HG03575 (cell line): ENCODE data around the gene ADARB2.

Experiments
- ATAC-seq: cut with Tn5 transposase; IDR thresholded peaks from one replicate; pipeline ENCODE4 v1.9.1; 2021; ENCODE audit not compliant: unreplicated experiment, insufficient number of reproducible peaks, low FRiP score; ENCODE audit errors: extremely low read depth

Gene ADARB2

DNA sequence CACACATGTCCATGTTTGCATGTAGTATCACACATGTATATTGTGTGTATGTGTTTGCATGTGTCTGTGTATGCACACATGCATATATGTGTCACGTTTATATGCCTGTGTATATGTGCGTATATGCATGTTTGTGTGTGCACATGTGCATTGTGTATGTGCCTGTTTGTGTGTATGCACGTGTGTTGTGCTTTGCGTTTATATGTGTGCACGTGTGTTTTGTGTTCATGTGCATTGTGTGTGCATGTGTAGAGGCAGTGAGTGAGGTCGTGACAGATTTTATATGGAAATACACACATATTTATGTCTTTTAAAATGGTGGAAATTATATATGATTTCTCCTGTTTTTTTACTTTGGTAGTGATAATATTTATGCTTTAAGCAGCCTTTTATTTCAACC is 41.2 kb downstream of the ADARB2 start:
- ATAC-seq: no peak

DNA sequence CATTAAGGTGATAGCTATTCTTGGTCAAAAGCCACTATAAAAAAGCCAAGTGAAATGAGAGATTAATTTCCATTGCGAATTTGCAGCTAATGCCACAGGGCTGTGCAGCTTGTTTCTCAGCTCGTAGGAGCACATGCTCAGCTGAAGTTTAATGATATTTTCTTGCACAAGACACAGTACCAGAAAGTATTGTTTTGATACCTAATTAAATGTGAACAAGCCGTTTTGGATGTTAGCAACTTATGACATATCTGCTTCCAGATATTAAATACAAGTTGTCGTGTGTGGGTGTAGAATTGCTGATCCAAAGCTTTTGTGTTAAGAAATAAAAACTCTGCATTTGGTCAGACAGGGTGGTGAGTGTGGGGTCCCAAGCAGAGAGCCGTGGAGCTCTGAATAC is 47.2 kb downstream of the ADARB2 start:
- no peak for ATAC-seq

DNA sequence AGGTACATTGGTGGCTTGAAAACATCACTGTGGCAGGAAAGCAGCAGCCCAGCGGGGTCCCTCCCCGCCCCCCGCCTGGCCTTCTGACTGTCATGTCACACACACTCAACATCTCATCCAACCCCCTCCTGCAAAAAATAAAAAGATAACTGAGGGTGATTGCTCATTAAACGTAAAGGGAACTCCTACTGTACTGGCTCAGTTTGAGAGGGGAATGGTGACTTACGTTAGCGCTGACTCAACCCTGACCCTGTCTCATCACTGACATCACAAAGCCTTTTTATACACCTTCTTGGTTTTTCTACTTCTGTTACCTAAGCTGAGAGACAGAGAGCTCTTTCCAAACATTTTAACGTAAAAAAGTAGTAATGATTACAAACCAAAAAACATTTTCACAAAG is 48.8 kb downstream of the ADARB2 start:
- no peak for ATAC-seq

DNA sequence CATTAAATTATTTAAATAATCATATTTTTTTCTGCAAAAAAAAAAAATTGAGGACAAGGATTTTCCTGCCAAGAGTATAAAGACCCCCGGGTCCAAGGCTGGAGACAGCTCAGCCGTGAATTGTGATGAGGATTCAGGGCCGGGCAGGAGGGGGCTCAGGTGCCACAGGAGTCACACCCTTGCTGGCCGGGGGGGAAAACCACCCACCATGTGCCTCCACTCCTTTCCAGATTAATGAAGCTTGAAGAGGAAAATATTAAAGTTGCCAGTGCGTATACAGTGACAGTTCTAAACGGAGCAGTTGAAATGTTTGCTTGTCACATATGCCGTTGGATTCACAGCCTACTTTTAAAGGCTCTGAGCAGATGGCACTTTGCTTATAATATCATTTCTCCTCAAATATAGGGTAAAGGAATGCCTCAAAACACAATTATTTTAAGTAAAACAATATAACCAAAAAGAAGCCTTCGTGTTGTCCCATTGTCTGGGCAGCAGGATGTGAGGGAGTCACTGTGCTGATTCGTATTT is 49.6 kb downstream of the ADARB2 start:
- ATAC-seq: no peak

DNA sequence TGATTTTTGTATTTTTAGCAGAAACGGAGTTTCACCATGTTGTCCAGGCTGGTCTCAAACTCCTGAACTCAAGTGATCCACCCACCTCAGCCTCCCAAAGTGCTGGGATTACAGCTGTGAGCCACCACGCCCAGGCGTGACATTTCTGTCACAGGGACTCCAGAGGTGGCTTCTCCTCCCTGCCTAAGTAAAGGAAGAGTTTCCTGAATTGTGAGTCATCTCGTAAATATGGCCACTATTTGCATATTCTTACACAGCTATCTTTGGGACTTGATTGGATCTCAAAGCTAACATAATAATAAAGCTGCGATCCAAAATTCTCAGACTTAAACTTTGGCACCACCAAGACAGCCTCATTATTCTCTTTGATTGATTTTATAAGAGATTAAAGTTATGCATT is 50.1 kb downstream of the ADARB2 start:
- ATAC-seq: no peak

DNA sequence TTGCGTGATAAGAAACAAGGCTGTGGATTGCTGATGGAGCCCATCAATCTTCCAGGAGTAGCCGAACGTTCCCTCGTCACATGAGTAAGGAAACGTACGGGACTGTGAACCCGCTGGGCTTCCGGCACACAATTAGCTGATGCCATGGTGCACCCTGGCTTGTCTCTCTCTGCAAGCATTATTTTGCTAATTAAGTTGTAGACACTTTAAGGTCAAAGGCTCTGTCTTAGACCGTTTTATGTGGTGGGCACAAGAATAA is 50.9 kb downstream of the ADARB2 start:
- no peak for ATAC-seq

DNA sequence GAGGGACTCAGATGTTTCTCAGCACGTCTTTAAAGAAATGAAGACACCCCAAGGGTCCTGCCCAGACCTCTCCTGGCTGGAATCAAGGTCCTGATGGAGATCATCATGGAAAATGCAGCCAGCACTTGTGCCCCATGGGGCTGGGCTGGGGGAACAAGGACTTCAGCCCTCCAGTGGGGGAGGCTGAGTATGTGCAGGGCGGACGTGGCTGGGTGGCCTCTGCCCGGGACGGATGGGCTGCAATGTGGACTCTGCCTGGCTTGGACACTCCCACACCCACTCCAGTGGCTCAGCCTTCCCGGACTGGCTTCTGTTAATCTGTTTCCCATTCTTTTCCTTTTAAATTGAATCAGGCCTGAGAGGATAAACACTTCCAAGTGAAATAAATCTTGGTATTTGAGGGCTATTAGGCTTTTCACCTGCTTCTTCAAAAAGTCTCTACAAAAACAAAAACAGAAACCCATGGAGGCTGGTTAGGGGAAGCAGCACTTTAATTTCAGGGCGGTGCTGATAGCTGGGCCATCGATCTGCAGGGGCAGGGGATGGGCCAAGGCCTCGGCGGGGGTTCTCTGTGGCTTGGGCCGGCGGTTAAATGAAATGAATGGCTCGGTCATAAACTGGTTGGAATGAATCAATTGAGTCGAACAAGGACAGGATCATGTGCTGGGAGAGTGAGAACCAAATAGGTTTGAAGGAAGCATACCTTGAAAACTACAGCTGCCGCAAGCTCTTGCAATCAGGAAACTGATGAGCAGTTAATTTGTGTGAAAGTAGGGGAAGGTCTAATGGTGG is 51.4 kb downstream of the ADARB2 start:
- no peak for ATAC-seq

DNA sequence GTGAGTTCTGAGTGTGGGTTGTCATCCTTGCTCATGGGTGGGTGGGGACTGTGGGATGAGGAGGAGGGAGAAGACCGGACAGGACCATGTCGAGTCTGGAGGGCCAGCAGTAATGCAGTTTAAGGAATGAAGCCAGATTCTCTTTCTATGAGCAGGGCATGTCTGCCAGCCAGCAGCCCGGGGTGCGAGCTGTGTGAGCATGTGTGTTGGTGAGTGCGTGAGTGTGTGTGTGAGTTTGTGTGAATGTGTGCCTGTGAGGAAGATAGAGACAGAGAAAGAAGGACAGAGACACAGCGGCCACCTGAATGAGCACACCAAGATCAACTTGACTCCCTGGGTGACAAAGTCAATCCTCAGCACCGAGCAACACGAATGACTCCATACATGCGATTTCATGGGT is 52.3 kb downstream of the ADARB2 start:
- ATAC-seq: no peak

DNA sequence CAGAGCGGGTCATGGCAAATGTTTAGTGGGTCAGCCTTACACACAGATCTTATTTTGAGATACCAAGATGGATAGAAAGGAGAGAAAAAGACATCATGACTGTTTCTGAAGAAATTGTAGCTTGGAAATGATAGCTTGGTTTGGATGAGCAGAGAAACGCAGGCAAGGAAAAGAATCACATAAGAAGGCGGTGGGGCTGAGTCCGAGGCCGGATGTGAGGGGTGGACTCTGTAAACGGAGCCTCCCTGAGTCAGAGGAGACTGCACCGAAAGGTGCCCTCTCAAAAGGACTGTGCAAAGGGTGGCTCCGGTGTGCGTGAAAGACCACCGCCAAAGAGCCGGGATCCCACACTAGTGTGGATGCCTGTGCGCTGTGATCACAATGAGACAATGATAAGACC is 53.7 kb downstream of the ADARB2 start:
- ATAC-seq: no peak

DNA sequence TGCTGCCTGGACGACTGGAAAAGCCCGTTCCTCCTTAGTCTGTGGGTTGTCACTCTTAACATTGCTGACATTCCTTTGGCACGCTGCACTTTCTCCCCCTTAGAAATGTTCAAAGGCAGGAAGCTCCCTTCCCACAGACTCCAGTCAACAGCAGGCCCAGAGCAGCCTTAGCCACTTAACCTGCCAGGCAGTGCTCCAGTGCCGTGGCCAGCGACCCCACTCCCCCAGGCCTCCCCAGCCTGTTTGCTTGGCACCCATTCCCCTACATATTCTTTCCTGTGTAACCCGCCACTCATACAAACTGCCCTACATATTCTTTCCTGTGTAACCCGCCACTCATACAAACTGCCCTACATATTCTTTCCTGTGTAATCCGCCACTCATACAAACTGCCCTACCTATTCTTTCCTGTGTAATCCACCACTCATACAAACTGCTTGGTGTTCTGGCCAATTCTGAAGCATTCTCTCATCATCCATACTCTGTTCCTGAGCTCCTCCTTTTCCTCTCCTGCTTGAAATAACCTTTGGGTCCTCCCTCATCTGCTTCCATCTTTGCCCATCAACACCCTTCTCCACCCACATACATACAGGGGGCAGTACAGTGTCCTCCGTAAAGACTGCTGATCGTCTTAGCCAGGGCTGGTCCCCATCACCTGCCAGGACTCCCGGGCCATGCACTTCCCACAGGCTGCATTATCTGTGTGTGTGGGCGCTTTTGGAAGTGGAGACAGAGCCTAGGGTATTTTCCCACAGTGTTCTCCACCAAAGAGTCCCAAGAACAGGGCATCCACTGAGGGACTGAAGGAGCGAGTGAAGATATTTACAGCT is 57.3 kb downstream of the ADARB2 start:
- no peak for ATAC-seq

DNA sequence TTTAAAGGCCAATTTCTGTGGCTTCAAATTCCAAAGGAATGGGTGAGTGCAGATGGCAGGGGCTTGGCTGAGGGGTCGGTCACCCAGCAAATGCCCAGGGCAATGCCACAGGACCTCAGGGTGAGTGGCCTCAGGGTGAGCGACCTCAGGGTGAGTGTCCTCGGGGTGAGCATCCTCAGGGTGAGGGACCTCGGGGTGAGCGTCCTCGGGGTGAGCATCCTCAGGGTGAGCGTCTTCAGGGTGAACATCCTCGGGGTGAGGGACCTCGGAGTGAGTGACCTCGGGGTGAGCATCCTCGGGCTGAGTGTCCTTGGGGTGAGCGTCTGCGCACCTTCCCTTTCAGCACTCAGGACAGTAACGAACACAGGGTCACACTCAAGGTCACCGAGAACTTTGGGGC is 59.2 kb downstream of the ADARB2 start:
- no peak for ATAC-seq

DNA sequence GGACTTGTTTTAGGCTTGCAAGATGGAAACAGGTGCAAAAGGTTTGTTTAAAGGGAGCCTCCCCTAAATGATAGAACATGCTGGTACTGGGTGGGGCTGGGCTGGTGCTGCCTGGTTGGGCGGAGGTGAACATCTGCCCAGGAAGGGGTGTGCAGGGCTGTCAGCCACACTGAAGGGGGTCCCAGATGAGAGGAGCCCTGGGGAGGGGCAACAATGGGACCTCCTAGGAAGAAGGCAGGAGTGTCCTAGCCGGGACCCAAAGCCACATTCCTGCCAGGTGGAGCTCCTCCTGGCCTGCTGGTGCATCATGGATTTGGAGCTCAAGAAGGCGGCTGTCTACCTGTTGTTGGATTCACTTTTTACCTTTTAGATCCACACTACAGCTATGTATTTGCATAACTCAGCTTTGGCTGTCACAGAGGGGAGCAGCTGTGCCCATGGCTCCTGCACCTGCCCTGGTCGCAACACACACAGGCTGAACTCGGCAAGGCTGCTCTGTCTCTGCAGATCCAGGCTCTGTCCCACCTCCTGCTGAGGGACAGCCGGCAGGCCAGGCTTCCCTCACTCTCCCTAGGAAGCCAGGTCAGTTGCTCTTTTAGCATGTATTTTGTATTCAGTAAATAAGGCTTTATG is 59.9 kb downstream of the ADARB2 start:
- no peak for ATAC-seq

DNA sequence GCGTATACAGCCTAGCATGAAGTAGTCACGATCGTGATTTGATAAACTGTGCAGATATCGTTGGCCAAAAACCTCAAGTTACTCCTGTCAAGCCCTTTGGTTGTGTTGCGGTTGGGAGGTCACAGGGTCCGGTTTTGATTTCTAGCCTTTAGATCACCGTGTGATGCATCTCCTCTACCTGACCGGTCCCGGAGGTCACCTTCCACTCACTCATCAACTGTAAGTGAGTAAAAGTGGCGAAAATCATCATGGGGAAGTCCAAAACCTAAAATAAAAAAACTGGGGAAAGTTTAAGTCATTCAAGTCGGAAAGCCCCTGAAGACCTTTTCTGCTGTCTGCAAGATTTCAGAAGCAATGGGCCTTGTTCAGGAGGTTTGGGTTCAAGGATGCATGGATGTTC is 62.8 kb downstream of the ADARB2 start:
- ATAC-seq: no peak

DNA sequence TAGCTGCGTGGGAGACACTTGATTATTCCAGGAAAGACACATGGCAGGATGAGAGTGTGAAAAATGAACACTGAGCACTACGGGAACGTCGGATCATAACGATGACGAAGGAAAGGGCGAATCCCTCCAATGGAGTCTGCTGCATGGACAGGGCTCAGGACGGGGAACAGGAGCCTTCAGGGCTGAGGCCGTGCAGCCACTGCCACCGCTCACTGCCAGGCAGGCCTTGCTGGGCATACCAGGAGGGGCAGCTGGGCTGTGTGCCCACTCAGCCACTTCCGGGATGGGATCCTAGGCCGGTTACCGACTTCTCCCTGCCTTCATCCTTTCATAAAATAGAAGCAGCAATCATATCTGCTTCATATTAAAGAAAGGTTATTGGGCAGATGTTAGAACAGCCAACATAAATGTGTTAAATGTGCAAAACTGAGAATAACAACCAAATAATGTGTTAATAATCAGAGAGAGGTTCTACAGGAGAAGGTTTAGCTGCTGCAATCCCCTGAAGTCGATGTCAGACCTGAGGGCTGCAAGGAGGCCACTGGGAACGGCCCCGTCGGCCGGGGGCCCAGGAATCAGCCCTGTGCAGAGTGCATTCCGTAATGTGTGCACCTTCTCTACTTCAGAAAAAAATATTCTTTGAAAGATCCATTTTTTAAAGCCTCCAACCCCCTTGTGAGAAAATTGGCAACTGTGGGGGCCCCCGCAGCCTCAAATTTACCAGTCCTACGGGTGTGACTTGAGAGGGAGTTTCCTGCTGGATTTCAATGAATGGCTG is 63.6 kb downstream of the ADARB2 start:
- no peak for ATAC-seq

DNA sequence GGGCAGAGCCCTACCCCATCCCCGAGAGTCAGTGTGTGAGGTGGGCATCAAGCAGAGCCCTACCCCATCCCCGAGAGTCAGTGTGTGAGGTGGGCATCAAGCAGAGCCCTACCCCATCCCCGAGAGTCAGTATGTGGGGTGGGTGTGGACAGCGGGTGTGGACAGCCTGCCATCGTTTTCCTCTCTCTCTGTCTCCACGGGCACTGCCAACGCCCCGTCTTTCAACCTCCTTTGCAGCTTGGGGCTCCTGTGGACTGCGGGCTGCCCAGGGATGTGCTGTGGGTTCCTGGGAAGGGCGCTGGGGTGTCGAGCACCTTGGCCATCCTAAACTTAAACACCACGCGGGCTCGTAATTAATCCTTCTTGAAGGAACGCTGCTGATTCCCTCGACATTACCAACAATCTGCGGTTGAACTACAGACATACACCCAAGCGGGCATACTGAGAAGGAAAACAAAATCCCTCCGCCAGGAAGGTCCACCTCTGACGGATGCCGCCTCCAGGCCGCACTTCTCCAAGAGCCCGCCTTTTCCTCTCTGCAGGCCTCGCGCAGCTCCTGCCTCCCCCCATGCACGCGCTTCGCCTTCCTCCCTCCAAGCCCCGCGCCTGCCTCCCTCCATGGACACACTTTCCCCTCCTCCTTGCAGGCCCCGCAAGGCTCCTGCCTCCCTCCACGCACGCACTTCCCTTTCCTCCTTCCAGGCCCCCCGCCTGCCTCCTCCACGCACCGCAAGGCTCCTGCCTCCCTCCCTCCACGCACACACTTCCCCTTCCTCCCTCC is 65.1 kb downstream of the ADARB2 start:
- ATAC-seq: no peak

DNA sequence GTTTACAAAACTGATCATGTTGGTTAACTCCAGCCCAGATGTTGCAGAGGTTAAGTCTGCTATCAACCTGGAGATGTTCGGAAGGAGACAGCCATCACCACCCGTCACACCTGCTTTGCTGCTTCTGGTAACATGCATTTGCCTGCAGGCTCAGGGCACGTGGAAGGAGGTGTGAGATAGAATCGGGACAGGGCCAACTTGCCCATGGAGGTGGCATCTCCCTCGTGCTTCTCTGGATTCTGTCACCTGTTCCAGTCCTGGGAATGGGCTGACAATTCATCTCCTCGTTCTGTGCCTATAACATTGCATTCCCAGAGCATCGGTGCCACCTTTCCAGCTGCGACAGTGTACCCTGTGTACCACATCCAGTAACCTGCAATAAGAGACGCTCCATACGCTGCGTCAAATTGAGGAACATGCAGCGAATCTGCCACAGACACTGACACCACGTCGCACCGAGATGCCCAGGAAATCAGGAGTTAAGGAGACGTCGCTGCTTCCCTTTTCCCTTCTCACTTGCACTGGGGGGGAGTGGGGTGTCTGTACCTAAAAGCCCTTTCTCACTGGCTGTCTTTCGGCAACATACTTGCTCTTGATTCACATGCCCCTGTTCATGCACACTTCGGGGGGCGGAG is 65.8 kb downstream of the ADARB2 start:
- ATAC-seq: no peak

DNA sequence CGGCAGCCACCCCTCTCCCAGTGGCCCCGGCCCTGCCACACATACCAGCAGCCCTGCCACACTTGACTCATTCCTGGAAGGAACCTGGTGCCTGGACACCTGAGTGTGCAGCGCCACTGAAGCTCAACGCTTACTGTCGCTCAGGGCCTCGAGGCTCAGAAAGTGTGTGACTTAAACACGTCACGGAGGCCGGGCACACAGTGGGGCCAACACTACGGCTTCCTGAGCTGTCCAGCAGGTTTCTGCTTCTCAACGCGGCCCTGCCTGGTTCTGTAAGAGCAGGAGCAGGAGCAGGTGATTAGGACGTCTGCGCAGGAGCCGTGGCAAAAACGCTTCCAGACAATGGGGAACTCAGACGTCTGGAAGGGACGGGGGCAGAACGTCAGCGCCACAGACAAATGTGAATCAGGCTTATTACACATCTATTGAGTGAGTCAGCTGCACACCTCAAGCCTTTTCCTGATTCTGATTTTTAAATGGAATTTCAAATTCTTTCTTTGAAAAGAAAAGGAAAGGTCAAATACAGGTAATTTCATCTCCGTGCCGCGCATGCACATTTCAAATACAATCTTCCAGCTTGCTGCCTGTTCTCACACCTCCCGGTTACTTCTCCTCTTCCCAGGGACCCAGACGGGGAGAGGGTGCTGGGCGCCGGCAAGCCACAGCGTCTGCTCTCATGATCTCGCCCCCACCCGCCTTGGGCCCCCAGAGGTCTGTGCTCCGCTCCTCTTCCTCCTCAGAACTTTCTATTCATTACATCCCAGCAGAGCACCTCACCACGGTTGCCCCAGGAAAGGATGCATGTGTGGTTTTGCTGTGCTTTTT is 66.6 kb downstream of the ADARB2 start:
- no peak for ATAC-seq
